Endothelial cell of umbilical vein (primary cell): Measurements from ENCODE around the gene EFCAB10.

Source experiments
- CTCF ChIP-seq, 2 donors: IDR thresholded peaks; 1 replicate in 1 of 2; 2 replicates in 1 of 2; pipeline ENCODE4 v1.5.1; 2011; ENCODE audit warnings: low read length in 2 of 2, mild to moderate bottlenecking in 2 of 2, moderate library complexity in 2 of 2, control low read depth in 1 of 2, inconsistent platforms in 1 of 2, low read depth in 1 of 2; ENCODE audit not compliant: insufficient read depth in 1 of 2; ENCODE audit errors: extremely low read depth in 1 of 2
- MAX ChIP-seq: IDR thresholded peaks from 2 replicates; pipeline ENCODE4 v1.6.1; 2011; ENCODE audit not compliant: insufficient read depth, insufficient read length
- POLR2AphosphoS5 ChIP-seq: IDR thresholded peaks from 2 replicates; pipeline ENCODE4 v1.6.1; 2012; ENCODE audit warnings: low read depth, mild to moderate bottlenecking, control low read depth, low read length, moderate library complexity; ENCODE audit not compliant: insufficient read depth

DNA sequence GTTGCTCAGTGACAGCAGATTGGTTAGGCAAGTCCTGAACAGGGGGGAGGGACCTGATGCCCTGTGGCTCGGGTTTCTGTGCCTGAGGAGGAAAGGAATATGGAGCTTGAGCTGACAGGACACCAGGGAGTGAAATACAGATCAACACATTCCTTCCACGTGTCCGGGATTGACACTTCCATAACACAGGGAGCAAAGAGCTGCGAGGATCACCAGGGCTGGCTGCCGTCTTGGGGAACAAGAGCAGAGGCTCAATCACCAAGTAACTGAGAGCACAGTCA is 36.7 kb upstream of the EFCAB10 start:
- TF ChIP-seq CTCF (IDR thresholded peaks at IDR 0.05; ENCODE audit: extremely low read depth in 1 of 2, insufficient read depth in 1 of 2, low read depth in 1 of 2, low read length in 2 of 2) (no peak), POLR2AphosphoS5 (no peak), MAX (no peak)
